Endothelial cell (in vitro differentiated cells): ENCODE data around the gene EPG5. TPM values are rescaled to one million over a fixed set of nuclear protein-coding genes. Genes with fewer than 3 reads are reported as not detected.
A peak's percentile ranks its signal among the peaks of the same experiment; 100 is the strongest.

Experiments used
- DNase-seq: peaks from one replicate; pipeline ENCODE4 v3.0.0; 2021; ENCODE audit warnings: low spot score
- H3K27ac Mint-ChIP-seq: one replicate; pipeline ENCODE4 v1.8.0; 2021; ENCODE audit warnings: mixed read lengths, inconsistent platforms; ENCODE audit not compliant: unreplicated experiment
- H3K27me3 Mint-ChIP-seq: one replicate; pipeline ENCODE4 v1.8.0; 2021; ENCODE audit warnings: mild to moderate bottlenecking, moderate library complexity, mixed read lengths, inconsistent platforms; ENCODE audit not compliant: unreplicated experiment
- H3K36me3 Mint-ChIP-seq: one replicate; pipeline ENCODE4 v1.8.0; 2021; ENCODE audit warnings: mild to moderate bottlenecking, low read depth, mixed read lengths, inconsistent platforms; ENCODE audit not compliant: unreplicated experiment
- H3K4me1 Mint-ChIP-seq: one replicate; pipeline ENCODE4 v1.8.0; 2021; ENCODE audit warnings: mild to moderate bottlenecking, mixed read lengths, inconsistent platforms; ENCODE audit not compliant: unreplicated experiment
- H3K4me3 Mint-ChIP-seq: one replicate; pipeline ENCODE4 v1.8.0; 2021; ENCODE audit warnings: mild to moderate bottlenecking, mixed read lengths, inconsistent platforms; ENCODE audit not compliant: unreplicated experiment
- H3K9me3 Mint-ChIP-seq: one replicate; pipeline ENCODE4 v1.8.0; 2021; ENCODE audit warnings: mixed read lengths, inconsistent platforms; ENCODE audit not compliant: unreplicated experiment
- long read RNA-seq: library from polyadenylated mRNA; unstranded; transcript quantifications from one replicate; pipeline ENCODE4 v2.0.0, GENCODE V29; 2020; ENCODE audit not compliant: unreplicated experiment
- total RNA-seq: library from RNA; stranded (reverse); fragmentation: NEBNext Ultra II Directional; extraction: Animal tissue kit (Norgen Biotek cat#: 25700); gene quantifications from one replicate; pipeline ENCODE4 v1.2.1, GENCODE V29; 2021; ENCODE audit not compliant: unreplicated experiment
- TF ChIP-seq, protein P1 (sequence below): fragments of 200-600 bp; sonication (generic); IDR thresholded peaks from one replicate; pipeline ENCODE4 v1.5.0; 2021; ENCODE audit warnings: antibody characterized with exemption; ENCODE audit not compliant: unreplicated experiment

The EPG5 gene, protein sequence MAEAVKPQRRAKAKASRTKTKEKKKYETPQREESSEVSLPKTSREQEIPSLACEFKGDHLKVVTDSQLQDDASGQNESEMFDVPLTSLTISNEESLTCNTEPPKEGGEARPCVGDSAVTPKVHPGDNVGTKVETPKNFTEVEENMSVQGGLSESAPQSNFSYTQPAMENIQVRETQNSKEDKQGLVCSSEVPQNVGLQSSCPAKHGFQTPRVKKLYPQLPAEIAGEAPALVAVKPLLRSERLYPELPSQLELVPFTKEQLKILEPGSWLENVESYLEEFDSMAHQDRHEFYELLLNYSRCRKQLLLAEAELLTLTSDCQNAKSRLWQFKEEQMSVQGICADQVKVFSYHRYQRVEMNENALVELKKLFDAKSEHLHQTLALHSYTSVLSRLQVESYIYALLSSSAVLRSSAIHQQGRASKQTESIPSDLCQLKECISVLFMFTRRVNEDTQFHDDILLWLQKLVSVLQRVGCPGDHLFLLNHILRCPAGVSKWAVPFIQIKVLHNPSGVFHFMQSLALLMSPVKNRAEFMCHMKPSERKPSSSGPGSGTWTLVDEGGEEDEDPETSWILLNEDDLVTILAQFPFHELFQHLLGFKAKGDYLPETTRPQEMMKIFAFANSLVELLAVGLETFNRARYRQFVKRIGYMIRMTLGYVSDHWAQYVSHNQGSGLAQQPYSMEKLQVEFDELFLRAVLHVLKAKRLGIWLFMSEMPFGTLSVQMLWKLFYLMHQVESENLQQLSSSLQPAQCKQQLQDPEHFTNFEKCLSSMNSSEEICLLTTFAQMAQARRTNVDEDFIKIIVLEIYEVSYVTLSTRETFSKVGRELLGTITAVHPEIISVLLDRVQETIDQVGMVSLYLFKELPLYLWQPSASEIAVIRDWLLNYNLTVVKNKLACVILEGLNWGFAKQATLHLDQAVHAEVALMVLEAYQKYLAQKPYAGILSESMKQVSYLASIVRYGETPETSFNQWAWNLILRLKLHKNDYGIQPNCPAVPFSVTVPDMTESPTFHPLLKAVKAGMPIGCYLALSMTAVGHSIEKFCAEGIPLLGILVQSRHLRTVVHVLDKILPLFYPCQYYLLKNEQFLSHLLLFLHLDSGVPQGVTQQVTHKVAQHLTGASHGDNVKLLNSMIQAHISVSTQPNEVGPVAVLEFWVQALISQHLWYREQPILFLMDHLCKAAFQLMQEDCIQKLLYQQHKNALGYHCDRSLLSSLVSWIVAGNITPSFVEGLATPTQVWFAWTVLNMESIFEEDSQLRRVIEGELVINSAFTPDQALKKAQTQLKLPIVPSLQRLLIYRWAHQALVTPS (N-terminal part only)
- 26.1 TPM for total RNA-seq
- long read RNA-seq = 0 reads

DNA sequence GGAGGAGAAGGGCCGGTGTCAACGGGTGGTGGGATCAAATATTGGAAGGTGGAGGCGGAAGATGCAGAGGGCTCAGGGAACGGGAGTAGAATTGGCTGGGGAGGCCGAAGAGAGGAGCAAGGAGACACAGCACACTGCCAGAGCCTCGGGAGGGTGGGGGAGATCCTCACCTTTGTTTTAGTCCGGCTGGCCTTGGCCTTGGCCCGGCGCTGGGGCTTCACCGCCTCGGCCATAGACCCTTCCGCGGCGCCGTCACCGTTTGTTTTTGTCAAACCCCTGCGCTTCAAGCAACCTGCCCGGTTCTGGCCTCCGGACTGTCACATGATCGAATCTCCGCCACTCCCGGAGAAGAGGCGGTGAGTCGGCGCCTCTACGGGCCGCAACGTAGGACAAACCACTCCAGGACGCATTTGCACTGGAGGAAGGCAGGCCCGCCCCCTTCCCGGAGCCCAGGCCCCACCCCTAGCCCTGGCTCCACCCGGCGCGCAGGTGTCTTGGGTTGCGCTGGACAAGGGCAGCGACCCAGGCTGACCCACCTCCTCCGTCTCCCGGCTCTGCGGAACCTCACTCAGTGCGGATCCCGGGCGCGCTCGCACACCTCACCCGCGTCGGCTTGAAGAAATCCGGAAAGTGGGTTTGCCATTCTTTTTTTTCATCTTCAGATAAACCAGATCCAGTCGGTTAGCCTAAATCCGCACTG is at the start of gene EPG5:
Gene EPG5 (minus strand): TSS at position 323 of the 700 bp plus-strand sequence. CDS start 90 bp downstream, at position 233.
- H3K27me3 Mint-ChIP-seq = peaks cover 7% of the 10 kb centered on the region
- H3K4me3 Mint-ChIP-seq = peak within 1 kb of the TSS; percentile 100
- peaks cover 4% of the 10 kb centered on the region for H3K36me3 Mint-ChIP-seq
- H3K27ac Mint-ChIP-seq = peak within 1 kb of the TSS; percentile 100
- peak; percentile 93 for DNase-seq
- TF ChIP-seq, protein P1, sequence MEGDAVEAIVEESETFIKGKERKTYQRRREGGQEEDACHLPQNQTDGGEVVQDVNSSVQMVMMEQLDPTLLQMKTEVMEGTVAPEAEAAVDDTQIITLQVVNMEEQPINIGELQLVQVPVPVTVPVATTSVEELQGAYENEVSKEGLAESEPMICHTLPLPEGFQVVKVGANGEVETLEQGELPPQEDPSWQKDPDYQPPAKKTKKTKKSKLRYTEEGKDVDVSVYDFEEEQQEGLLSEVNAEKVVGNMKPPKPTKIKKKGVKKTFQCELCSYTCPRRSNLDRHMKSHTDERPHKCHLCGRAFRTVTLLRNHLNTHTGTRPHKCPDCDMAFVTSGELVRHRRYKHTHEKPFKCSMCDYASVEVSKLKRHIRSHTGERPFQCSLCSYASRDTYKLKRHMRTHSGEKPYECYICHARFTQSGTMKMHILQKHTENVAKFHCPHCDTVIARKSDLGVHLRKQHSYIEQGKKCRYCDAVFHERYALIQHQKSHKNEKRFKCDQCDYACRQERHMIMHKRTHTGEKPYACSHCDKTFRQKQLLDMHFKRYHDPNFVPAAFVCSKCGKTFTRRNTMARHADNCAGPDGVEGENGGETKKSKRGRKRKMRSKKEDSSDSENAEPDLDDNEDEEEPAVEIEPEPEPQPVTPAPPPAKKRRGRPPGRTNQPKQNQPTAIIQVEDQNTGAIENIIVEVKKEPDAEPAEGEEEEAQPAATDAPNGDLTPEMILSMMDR = no peak
- no peaks in the 10 kb centered on the region for H3K9me3 Mint-ChIP-seq
- peaks cover 10% of the 10 kb centered on the region for H3K4me1 Mint-ChIP-seq

DNA sequence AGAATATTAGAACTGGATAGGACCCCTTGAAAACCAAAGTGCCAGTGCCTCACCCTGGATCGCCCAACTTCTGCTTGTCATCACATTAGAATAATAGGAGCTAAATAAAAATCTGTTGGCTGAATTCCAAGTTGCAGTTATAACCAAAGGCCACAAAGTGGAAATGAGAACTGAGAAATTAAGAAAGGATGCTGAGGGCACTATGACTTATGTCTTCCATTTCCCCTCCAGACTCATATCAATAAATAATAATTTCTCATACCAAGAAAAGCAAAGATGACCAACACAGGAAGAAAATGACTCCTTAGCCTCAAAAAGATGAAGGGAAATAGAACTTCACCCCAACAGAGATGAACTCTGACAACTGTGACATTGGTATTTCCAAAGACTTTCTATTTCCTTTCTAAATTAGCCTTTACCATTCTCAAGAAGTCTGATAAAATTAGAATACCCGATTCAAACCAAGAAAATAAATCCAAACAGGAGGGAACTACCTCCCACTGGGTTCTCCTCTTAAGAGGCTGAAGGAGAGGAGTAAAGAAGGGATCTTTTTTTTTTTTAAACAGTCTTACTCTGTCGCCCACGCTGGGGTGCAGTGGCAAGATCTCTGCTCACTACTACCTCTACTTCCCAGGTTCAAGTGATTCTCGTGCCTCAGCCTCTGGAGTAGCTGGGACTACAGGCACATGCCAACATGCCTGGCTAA is 46.5 kb upstream of the EPG5 start:
- no peak overlapping the region for H3K27ac Mint-ChIP-seq
- TF ChIP-seq, protein P1 = no peak
- H3K36me3 Mint-ChIP-seq = peaks cover 7% of the 10 kb centered on the region
- peaks cover 3% of the 10 kb centered on the region for H3K4me1 Mint-ChIP-seq
- no peak for DNase-seq
- no peaks in the 10 kb centered on the region for H3K9me3 Mint-ChIP-seq
- H3K4me3 Mint-ChIP-seq = no peak overlapping the region
- peaks cover 2% of the 10 kb centered on the region for H3K27me3 Mint-ChIP-seq

DNA sequence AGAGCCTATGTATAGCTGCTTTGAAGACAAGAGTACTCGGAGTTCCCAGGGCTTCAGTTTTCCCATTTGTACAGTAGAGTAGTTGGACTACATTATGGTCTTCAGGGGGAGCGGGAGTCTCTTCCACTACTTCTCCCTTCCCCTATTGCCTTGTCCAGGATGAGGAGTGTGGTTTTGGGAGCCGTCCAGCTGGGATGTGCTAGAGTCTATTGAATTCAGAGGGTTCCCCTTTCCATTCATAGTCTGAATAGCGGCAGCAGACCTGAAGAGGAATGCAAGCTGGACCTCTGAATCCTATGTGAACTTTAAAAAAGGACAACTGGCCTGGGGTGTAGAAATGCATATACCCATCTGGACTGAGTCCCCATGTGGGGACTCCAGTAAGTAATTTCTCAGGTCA is 43.5 kb upstream of the EPG5 start:
- DNase-seq = no peak
- Mint-ChIP-seq H3K4me3 (no peak overlapping the region), H3K27me3 (peaks cover 6% of the 10 kb centered on the region), H3K9me3 (no peaks in the 10 kb centered on the region), H3K27ac (no peak overlapping the region), H3K4me1 (peaks cover 3% of the 10 kb centered on the region), H3K36me3 (peaks cover 9% of the 10 kb centered on the region)
- TF ChIP-seq, protein P1 = no peak

DNA sequence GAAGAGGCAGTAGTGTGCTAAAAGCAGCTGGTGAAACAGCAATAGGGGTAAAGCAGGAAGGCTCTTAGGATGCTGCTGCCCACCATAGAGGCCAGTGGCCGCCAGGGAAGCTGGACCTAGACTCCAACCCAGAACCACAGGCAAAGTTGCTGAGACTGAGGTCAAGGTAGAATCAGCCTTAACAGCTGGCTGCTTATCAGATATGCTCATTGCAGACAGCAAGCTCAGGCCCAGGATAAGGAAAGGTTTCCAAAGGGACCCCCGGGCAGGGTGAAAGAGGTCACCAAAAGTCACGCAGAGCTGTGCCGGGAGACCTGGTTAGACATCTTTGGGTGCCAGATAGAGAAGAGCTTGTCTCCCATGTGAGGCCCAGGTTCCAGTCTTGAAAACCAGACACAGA is 42.9 kb upstream of the EPG5 start:
- Mint-ChIP-seq H3K9me3 (no peaks in the 10 kb centered on the region), H3K27me3 (peaks cover 6% of the 10 kb centered on the region), H3K36me3 (peaks cover 9% of the 10 kb centered on the region), H3K4me1 (peaks cover 3% of the 10 kb centered on the region), H3K27ac (no peak overlapping the region), H3K4me3 (no peak overlapping the region)
- TF ChIP-seq, protein P1 = no peak
- no peak for DNase-seq
